Esophagus (tissue), 2 donors: ENCODE data around the gene CLDN19. TPM values are rescaled to one million over a fixed set of nuclear protein-coding genes. Genes with fewer than 3 reads are reported as not detected.

Source experiments
- H3K27ac ChIP-seq, 2 donors: one replicate each; pipeline ENCODE4 v1.5.1; 2013; ENCODE audit warnings: low read depth in 2 of 2, mild to moderate bottlenecking in 2 of 2, inconsistent platforms in 1 of 2, low read length in 1 of 2, moderate library complexity in 1 of 2
- H3K27me3 ChIP-seq, 2 donors: one replicate each; pipeline ENCODE4 v1.6.1; 2013; ENCODE audit warnings: low read length in 2 of 2, control low read depth in 1 of 2, mild to moderate bottlenecking in 1 of 2; ENCODE audit not compliant: insufficient read depth in 2 of 2, control insufficient read depth in 1 of 2
- H3K36me3 ChIP-seq, 2 donors: one replicate each; pipeline ENCODE4 v1.6.1; 2013; ENCODE audit warnings: low read length in 1 of 2; ENCODE audit not compliant: control insufficient read depth in 2 of 2, insufficient read depth in 2 of 2
- H3K4me1 ChIP-seq, 2 donors: one replicate each; pipeline ENCODE4 v1.6.1; 2013; ENCODE audit warnings: low read length in 1 of 2; ENCODE audit not compliant: control insufficient read depth in 2 of 2, insufficient read depth in 2 of 2
- H3K4me3 ChIP-seq, 2 donors: one replicate each; pipeline ENCODE4 v1.5.1; 2013; ENCODE audit warnings: low read length in 2 of 2, mild to moderate bottlenecking in 2 of 2, low read depth in 1 of 2, moderate library complexity in 1 of 2
- H3K9me3 ChIP-seq, 2 donors: one replicate each; pipeline ENCODE4 v1.6.1; 2013; ENCODE audit warnings: mild to moderate bottlenecking in 2 of 2, low read depth in 1 of 2, low read length in 1 of 2, moderate library complexity in 1 of 2; ENCODE audit not compliant: control insufficient read depth in 2 of 2, insufficient read depth in 1 of 2
- WGBS, 2 donors: extraction: QIAGEN DNeasy Blood & Tissue Kit; methylation state at CpG; one replicate each; pipeline ENCODE4 v1.1.7; 2013; 5-methylcytosine and 5-hydroxymethylcytosine counted together
- polyA plus RNA-seq, 2 donors: library from polyadenylated mRNA; stranded (reverse); fragments of 200-250 nt; gene quantifications; one replicate each; pipeline ENCODE4 v1.2.3, GENCODE V29; 2013
- donor health status: healthy with polysubstance abuse.
- donor health status: Bipolar disorder and iron deficiency.

The CLDN19 gene
- polyA plus RNA-seq, 2 donors: 0.04 TPM; not detected in 1

DNA sequence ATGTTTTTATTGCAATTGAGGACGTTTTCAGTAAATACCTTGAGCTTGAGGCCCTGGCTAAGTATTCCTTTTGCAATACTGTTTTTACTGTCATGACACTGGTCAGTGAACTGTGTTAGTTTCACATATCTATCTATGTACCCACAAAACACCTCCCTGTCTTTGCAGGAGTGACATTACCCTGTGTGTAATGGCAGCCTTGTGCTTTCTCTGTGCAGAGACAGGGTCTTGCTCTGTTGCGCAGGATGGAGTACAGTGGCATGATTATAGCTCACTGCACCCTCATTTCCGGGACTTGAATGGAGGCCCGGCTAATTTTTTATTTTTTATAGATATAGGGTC lies 48.9 kb downstream of the CLDN19 start:
- H3K27ac ChIP-seq: no peak overlapping the region
- 64 to 70% methylated on average over 4 of the region's 4 CpGs for WGBS, 2 donors
- H3K36me3 ChIP-seq: peaks cover 0 to 1% of the 10 kb centered on the region in 2 donors
- H3K27me3 ChIP-seq: no peaks in the 10 kb centered on the region
- no peaks in the 10 kb centered on the region for H3K9me3 ChIP-seq
- peaks cover 0 to 2% of the 10 kb centered on the region in 2 donors for H3K4me1 ChIP-seq
- no peak overlapping the region for H3K4me3 ChIP-seq

DNA sequence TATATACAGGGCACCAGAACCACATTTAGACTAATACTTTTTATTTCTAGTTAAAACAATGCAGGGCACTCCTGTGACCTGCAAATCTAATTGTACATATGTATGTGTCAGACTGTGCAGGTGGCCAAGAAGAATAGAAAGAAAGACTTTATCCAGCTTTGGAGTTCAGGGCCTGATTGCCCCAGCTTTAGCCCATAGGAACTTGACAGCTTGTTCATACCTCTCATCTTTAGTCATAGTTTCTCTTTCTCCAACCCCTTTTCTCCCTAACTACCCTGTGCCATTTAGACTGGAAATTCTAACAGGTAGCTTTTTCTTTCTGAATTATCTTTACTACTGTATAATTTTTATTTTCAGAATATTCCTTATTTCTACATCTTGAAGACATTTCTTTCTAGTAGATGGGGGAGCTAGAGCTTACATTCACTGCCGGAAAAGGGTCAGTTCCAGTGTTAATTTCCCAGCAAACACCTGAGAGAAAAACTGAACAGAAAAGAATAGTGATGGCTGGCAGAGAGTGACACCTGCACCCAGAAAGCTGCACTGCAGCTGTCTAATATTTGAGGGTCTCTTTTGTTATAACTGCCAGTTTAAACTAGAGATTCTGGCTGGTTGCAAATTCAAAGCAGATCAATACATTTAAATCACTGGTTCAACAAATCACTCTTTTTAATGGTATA lies 49.4 kb downstream of the CLDN19 start:
- H3K27me3 ChIP-seq: no peaks in the 10 kb centered on the region
- no peak overlapping the region for H3K4me3 ChIP-seq
- H3K4me1 ChIP-seq: peaks cover 0 to 2% of the 10 kb centered on the region in 2 donors
- WGBS, 2 donors: 58 to 59% methylated on average over 1 of the region's 1 CpG
- no peak overlapping the region for H3K27ac ChIP-seq
- no peaks in the 10 kb centered on the region for H3K36me3 ChIP-seq
- no peaks in the 10 kb centered on the region for H3K9me3 ChIP-seq

DNA sequence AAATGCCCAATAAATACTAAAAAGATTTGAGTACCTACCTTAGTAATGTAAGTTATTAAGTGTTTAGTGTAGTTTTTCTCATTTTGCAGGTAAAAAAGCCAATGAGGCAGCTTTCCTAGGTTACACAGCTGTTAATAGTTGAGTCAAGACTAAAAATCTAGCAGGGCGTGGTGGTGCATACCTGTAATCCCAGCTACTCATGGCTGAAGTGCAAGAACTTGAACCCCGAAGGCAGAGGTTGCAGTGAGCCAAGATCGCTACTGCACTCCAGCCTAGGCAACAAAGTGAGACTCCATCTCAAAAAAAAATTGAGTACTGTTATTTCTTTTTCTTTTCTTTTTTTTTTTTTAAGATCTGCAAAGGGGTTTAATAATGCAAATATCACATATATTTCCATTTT lies 50.1 kb downstream of the CLDN19 start:
- Histone ChIP-seq H3K27ac (no peak overlapping the region), H3K9me3 (no peaks in the 10 kb centered on the region), H3K4me3 (no peak overlapping the region), H3K36me3 (no peaks in the 10 kb centered on the region), H3K27me3 (no peaks in the 10 kb centered on the region), H3K4me1 (peaks cover 0 to 2% of the 10 kb centered on the region in 2 donors)
- WGBS, 2 donors: 53 to 62% methylated on average over 3 of the region's 3 CpGs

DNA sequence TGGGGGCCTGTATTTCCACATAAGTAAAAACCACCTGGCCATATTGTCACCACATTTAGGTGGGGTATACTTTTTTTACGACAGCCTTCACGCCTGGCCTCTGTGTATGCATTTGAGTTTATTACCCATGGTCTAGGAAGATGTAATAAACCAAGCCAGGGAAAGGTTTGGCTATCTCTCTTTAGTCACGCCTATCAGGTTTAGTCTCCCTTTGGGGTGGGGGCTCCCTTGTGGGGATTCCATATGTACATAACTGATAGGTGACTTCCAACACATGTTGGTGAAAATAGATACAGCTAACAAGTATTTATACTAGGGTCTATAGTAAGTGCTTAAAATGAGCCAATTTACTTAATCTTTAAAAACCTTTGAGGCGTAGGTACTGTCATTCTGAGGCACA lies 53.6 kb downstream of the CLDN19 start:
- no peak overlapping the region for H3K27ac ChIP-seq
- peaks cover 3% of the 10 kb centered on the region in 2 donors for H3K4me1 ChIP-seq
- H3K27me3 ChIP-seq: no peaks in the 10 kb centered on the region
- H3K4me3 ChIP-seq: no peak overlapping the region
- H3K9me3 ChIP-seq: no peaks in the 10 kb centered on the region
- WGBS, 2 donors: 71 to 80% methylated on average over 4 of the region's 4 CpGs
- peaks cover 0 to 3% of the 10 kb centered on the region in 2 donors for H3K36me3 ChIP-seq

DNA sequence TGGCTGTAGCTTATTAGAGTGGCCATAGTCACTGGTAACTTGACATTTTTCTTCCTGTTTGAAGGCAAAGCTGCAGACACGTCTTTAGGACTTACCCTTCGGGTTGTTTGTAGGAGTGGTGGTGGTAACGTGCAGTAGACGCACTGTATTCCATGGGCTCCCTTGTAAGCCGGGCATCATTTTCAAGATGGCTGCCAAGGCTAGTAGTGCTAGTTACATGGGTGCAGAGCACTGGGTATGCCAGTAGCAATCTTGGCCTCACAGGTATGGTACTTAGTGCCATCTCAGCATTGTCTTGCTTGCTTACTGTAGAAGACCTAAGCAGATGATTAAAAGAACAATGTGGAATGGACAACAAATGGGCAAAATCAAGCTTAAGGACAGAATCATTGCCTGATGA lies 55.9 kb downstream of the CLDN19 start:
- Histone ChIP-seq H3K4me1 (peaks cover 3 to 5% of the 10 kb centered on the region in 2 donors), H3K27me3 (no peaks in the 10 kb centered on the region), H3K36me3 (peaks cover 0 to 3% of the 10 kb centered on the region in 2 donors), H3K9me3 (no peaks in the 10 kb centered on the region), H3K4me3 (peak overlapping the region in 1 of 2 donors; percentile 79), H3K27ac (no peak overlapping the region)
- 22 to 23% methylated on average over 5 of the region's 5 CpGs for WGBS, 2 donors

Other genes with a start within 250 kb of the CLDN19 start
- 10 to 100 TPM; 44.9 to 48.9 TPM for gene PPIH, start 81.8 kb downstream of the CLDN19 start, polyA plus RNA-seq
- 100 to 1,000 TPM; 381 to 428 TPM for gene YBX1, start 57.8 kb downstream of the CLDN19 start, polyA plus RNA-seq
- 10 to 100 TPM in 1 of 2 donors, 1 to 10 TPM in 1; 6.4 to 11.4 TPM for gene P3H1, start 26.8 kb upstream of the CLDN19 start, polyA plus RNA-seq
- 1 to 10 TPM; 2.5 to 3.8 TPM for gene C1orf50, start 27.0 kb upstream of the CLDN19 start, polyA plus RNA-seq
- gene TMEM269, start 44.8 kb upstream of the CLDN19 start, polyA plus RNA-seq: under 1 TPM; 0.01 to 0.04 TPM
- gene ERMAP, start 76.9 kb upstream of the CLDN19 start, polyA plus RNA-seq: 1 to 10 TPM; 5.1 to 5.8 TPM
- 10 to 100 TPM; 13.3 to 16.7 TPM for gene SVBP, start 77.2 kb upstream of the CLDN19 start, polyA plus RNA-seq
- gene ZNF691, start 106.4 kb upstream of the CLDN19 start, polyA plus RNA-seq: 1 to 10 TPM; 4.4 to 5.7 TPM
- gene SLC2A1, start 218.6 kb upstream of the CLDN19 start, polyA plus RNA-seq: 100 to 1,000 TPM in 1 of 2 donors, 10 to 100 TPM in 1; 70.3 to 115 TPM